Mesodermal cell (in vitro differentiated cells): ENCODE results near the gene IFIT1B.
"Not testable (repeated sequence)": the region's sequence is repeated elsewhere in the genome, so short reads cannot be mapped to it uniquely, and the experiment has no call there.

Source experiments
- H3K27ac ChIP-seq: 2 replicates; pipeline ENCODE4 v1.7.0; 2013; ENCODE audit warnings: mild to moderate bottlenecking, low read depth, low read length, moderate library complexity; ENCODE audit not compliant: severe bottlenecking
- H3K36me3 ChIP-seq: 2 replicates; pipeline ENCODE4 v1.7.1; 2013; ENCODE audit warnings: mild to moderate bottlenecking, low read length, moderate library complexity; ENCODE audit not compliant: control insufficient read depth, insufficient read depth
- H3K4me1 ChIP-seq: one replicate; pipeline ENCODE4 v1.7.1; 2013; ENCODE audit warnings: mild to moderate bottlenecking, low read length; ENCODE audit not compliant: insufficient read depth, control insufficient read depth, poor library complexity, severe bottlenecking
- H3K4me3 ChIP-seq: 2 replicates; pipeline ENCODE4 v1.7.0; 2013; ENCODE audit warnings: low read length, control low read depth, mild to moderate bottlenecking; ENCODE audit not compliant: insufficient read depth, poor library complexity, severe bottlenecking; ENCODE audit errors: extremely low read depth
- H3K9me3 ChIP-seq: 2 replicates; pipeline ENCODE4 v1.7.1; 2013; ENCODE audit warnings: mild to moderate bottlenecking, low read length, moderate library complexity; ENCODE audit not compliant: control insufficient read depth
- WGBS, 2 experiments: methylation state at CpG; one replicate each; pipeline ENCODE4 v1.1.5; 2013; ENCODE audit warnings: missing lambda C conversion rate in 2 of 2; ENCODE audit not compliant: insufficient coverage in 2 of 2; 5-methylcytosine and 5-hydroxymethylcytosine counted together

The IFIT1B gene

GRCh38 chr10:89384474-89385340 is 6.9 kb downstream of the IFIT1B start:
- Histone ChIP-seq H3K4me1 (no peaks in the 10 kb centered on the region), H3K36me3 (no peaks in the 10 kb centered on the region), H3K4me3 (no peak overlapping the region), H3K27ac (no peak overlapping the region), H3K9me3 (no peaks in the 10 kb centered on the region)
- 81 to 86% methylated on average over 3 to 4 of the region's 4 CpGs for WGBS, 2 experiments

GRCh38 chr10:89388806-89389205 is 10.9 kb downstream of the IFIT1B start:
- Histone ChIP-seq H3K27ac (no peak overlapping the region), H3K4me1 (peaks cover 6% of the 10 kb centered on the region), H3K36me3 (no peaks in the 10 kb centered on the region), H3K9me3 (no peaks in the 10 kb centered on the region), H3K4me3 (no peak overlapping the region)
- WGBS, 2 experiments, result 67% methylated on average over 1 of the region's 2 CpGs; no CpG with 5 or more reads in 1 of the 2 experiments

GRCh38 chr10:89389254-89389653 is 11.4 kb downstream of the IFIT1B start:
- H3K4me1 ChIP-seq, result peaks cover 6% of the 10 kb centered on the region
- H3K9me3 ChIP-seq, result no peaks in the 10 kb centered on the region
- H3K36me3 ChIP-seq, result no peaks in the 10 kb centered on the region
- H3K4me3 ChIP-seq, result no peak overlapping the region
- 100% methylated on average over 1 of the region's 1 CpG; no CpG with 5 or more reads in 1 of the 2 experiments for WGBS, 2 experiments
- H3K27ac ChIP-seq, result no peak overlapping the region

GRCh38 chr10:89390476-89391225 is 12.8 kb downstream of the IFIT1B start:
- Histone ChIP-seq H3K36me3 (no peaks in the 10 kb centered on the region), H3K4me3 (no peak overlapping the region), H3K27ac (no peak overlapping the region), H3K4me1 (peaks cover 6% of the 10 kb centered on the region), H3K9me3 (no peaks in the 10 kb centered on the region)
- WGBS, 2 experiments, result 90 to 96% methylated on average over 5 of the region's 5 CpGs

- H3K4me1 ChIP-seq, H3K27ac ChIP-seq, H3K36me3 ChIP-seq, H3K4me3 ChIP-seq, H3K9me3 ChIP-seq: not testable (repeated sequence)
- WGBS, 2 experiments, result no CpG with 5 or more reads among the region's 4 CpGs
These were observed 13.3 kb downstream of the IFIT1B start for GRCh38 chr10:89391226-89391576.

GRCh38 chr10:89391907-89392756 is 14.3 kb downstream of the IFIT1B start, which contains the start of gene IFIT1:
Gene IFIT1, plus strand, starts transcription at chr10:89392623. Its CDS starts 90 bp downstream, at chr10:89392713.
- Histone ChIP-seq H3K4me1 (peaks cover 6% of the 10 kb centered on the region), H3K27ac (peak within 1 kb of the TSS; percentile 68), H3K9me3 (no peaks in the 10 kb centered on the region), H3K4me3 (peak within 1 kb of the TSS; percentile 35), H3K36me3 (no peaks in the 10 kb centered on the region)
- 0 to 18% methylated on average over 2 to 4 of the region's 8 CpGs for WGBS, 2 experiments

GRCh38 chr10:89392974-89393373 is 15.1 kb downstream of the IFIT1B start:
- 83 to 89% methylated on average over 2 of the region's 2 CpGs for WGBS, 2 experiments
- H3K36me3 ChIP-seq, result no peaks in the 10 kb centered on the region
- H3K4me1 ChIP-seq, result peaks cover 6% of the 10 kb centered on the region
- no peaks in the 10 kb centered on the region for H3K9me3 ChIP-seq
- peak overlapping the region; percentile 68 for H3K27ac ChIP-seq
- peak overlapping the region; percentile 35 for H3K4me3 ChIP-seq

- Histone ChIP-seq H3K4me1 (peaks cover 6% of the 10 kb centered on the region), H3K36me3 (no peaks in the 10 kb centered on the region), H3K27ac (no peak overlapping the region), H3K4me3 (no peak overlapping the region), H3K9me3 (no peaks in the 10 kb centered on the region)
- WGBS, 2 experiments, result 100% methylated on average over 1 of the region's 3 CpGs; no CpG with 5 or more reads in 1 of the 2 experiments
These were observed 16.0 kb downstream of the IFIT1B start for GRCh38 chr10:89393898-89394297.

GRCh38 chr10:89395141-89395540 is 17.3 kb downstream of the IFIT1B start:
- peaks cover 6% of the 10 kb centered on the region for H3K4me1 ChIP-seq
- WGBS, 2 experiments, result 60 to 94% methylated on average over 1 to 2 of the region's 2 CpGs
- H3K9me3 ChIP-seq, result no peaks in the 10 kb centered on the region
- H3K4me3 ChIP-seq, result no peak overlapping the region
- H3K36me3 ChIP-seq, result no peaks in the 10 kb centered on the region
- no peak overlapping the region for H3K27ac ChIP-seq

- 86 to 95% methylated on average over 3 to 4 of the region's 5 CpGs for WGBS, 2 experiments
These were observed 20.3 kb downstream of the IFIT1B start for GRCh38 chr10:89398003-89398749.

More at GRCh38 chr10:89398003-89398749, 20.3 kb downstream of the IFIT1B start:
- no peak overlapping the region for H3K27ac ChIP-seq
- no peaks in the 10 kb centered on the region for H3K36me3 ChIP-seq
- no peaks in the 10 kb centered on the region for H3K4me1 ChIP-seq
- H3K9me3 ChIP-seq, result no peaks in the 10 kb centered on the region
- no peak overlapping the region for H3K4me3 ChIP-seq
